GM12874 (cell line): ENCODE data around the gene CATSPERB.

ENCODE experiments used
- TF ChIP-seq, protein P1 (sequence below): IDR thresholded peaks from 2 replicates; pipeline ENCODE4 v1.5.1; 2011; ENCODE audit warnings: low read depth, mild to moderate bottlenecking, control low read depth, low read length, moderate library complexity; ENCODE audit not compliant: insufficient read depth

CATSPERB gene, protein sequence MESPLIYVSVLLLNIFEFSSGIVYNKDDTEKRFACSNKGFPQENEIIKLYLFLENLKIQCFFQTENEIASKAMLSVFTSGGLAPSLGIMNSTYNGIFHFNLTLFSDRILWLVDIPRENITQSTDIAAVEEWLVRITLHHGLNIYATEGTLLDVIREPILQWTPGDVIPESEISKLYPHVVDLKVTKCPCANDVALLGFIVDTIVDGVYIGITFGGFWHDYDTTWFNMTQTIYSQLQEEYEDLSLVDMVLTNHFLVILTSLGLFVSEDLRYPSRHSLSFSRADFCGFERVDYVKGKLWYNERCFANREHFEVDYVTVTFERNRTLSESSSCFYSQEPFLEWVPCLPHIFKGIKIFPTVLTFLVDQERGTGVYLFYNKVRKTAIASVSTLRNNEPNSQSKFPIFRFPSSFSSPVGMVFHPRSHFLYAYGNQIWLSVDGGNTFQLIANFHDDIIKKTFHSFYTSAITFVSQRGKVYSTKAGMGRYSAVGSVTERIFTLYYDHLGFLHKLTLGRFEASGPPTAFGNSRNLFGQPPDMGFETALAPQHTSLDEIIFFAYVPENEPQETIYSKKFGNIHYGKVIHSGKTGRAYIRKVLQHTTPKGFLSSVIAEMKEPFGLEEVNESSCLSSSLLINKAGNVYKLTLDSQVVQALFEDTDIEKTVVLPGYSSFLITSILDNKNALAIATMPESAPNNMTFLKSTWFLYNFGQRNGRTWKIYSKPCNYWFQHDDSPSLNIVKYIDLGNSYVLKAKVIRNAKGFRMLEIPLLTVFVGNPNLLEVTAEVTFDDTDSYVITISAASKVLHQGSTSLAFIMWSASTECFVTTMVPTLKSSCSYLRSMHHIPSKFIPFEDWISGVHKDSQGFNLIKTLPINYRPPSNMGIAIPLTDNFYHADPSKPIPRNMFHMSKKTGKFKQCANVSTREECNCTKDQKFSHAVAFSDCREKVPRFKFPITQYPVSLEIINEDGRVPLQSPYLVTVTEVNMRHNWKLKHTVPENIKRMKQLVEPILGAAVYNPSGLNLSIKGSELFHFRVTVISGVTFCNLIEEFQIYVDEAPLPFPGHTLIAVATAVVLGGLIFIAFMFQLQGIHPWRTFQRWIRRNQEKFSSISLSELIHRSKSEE

DNA sequence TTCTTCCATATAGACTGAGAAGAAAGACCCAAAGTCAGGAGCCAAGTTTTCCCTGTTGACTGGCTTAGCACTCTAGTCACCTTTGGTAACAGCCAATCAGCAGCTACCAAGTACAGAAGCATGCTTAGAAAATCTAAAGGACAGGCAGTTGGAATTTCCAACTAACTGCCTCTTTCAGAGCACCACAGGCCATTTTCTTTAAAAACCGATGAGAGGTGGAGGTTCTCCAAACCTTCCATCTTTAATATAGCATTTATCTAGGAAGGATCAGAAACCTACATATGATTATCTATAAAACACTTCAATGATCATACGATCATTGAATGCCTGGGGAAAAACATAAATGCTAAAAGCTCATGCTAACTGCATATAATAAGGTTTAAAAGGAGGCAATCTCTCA is at the start of gene CATSPERB:
Gene CATSPERB (minus strand): TSS at position 101 of the 400 bp plus-strand sequence. CDS start 2,607 bp downstream, outside the sequence.
- TF ChIP-seq, protein P1, sequence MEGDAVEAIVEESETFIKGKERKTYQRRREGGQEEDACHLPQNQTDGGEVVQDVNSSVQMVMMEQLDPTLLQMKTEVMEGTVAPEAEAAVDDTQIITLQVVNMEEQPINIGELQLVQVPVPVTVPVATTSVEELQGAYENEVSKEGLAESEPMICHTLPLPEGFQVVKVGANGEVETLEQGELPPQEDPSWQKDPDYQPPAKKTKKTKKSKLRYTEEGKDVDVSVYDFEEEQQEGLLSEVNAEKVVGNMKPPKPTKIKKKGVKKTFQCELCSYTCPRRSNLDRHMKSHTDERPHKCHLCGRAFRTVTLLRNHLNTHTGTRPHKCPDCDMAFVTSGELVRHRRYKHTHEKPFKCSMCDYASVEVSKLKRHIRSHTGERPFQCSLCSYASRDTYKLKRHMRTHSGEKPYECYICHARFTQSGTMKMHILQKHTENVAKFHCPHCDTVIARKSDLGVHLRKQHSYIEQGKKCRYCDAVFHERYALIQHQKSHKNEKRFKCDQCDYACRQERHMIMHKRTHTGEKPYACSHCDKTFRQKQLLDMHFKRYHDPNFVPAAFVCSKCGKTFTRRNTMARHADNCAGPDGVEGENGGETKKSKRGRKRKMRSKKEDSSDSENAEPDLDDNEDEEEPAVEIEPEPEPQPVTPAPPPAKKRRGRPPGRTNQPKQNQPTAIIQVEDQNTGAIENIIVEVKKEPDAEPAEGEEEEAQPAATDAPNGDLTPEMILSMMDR = no peak

DNA sequence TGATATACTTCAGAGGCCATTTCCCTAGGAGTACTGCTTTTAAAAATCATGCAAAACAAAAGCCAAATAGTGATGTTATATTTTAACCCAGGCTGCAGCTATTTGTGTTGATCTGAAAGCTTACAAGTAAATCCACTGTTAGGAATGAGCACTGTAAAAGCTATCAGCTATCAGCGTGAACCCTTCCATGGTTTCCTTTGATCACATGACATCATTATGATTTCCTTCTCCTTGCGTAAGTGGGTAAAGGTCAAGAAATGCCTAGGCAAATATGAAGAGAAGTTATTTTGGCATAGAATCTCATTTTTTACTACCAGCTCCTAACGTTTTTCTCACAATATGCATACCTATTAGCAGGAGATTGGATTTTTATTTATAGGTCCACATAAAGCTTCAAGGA is 48.6 kb upstream of the CATSPERB start:
- TF ChIP-seq, protein P1 = no peak

DNA sequence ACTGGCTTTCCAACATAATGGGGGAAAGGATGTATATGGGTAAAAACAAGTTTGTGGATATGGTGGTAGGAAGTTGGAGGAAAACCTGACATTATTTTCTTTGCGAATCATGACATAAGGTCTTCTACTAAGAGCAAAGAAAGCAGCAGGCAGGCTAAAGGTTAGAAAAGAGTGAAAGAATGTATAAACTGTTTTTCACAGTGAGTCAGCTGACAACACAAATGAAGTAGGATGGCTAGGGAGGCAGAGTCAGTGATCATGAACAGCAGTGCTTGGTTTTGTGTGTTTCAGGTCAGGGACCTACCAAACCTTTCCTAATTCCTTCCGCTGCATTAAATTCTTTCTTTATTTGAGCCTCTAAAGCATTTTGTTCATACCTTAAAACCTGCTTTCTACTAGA is 46.3 kb upstream of the CATSPERB start:
- TF ChIP-seq, protein P1 = no peak

DNA sequence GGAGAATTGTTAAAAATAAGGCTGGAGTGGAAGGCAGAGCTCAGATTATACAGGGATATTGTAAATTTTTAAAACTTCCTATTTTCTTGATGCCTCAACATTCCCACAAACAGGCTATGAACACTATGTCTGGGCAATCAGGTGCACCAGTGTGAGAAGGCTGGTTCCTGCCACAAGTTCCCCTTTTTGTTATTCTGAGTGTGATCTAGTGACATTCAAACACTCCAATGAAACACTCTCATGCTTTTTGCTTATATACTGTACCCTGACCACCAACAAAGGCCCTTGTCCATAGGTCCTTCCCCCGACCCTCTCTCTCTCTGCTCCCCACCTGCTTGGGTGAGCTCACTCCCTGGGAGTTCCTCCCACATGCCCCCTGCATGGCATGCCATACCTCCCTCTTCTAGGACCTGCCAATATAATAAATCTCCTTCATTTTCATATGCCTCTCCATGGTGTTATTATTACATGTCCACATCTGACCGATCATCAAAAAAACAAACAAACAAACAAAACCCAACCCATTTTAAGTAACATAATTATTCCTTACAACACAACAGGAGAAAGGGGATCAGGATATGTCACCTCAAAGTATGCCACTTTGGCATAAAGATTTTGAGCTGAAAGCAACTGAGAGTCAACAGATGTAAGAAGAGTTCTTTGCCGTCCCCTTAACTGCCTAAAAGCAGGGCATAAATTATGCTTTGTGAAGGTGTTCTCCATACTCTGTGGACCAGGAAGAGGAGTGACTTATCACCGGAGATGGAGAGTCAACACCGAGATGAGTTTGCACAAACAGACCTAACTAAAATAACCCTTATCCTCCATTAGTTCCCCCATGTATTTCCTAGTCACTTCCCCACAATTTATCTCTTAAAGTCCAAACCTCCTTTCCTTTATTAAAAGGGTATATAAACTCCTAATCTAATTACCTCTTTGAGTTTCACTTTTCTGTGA is 42.5 kb upstream of the CATSPERB start:
- TF ChIP-seq, protein P1 = no peak

DNA sequence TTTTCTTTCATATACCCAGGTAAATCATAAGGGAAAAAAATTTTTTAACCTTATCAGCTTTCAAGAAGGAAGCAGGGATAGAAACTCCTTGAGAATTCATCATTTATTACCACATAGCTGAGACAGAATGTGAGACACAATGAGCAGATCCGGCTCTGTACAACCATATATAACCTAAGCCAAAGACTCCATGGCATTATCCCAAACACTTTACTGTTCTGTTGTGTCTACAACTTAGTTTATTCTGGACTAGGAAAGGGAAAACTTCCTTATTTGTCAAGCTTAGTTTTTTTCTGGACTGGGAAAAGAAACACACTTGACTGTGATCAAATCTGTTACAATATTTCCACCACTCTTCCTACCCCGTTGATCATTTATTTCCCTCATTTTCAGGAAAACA is 38.3 kb upstream of the CATSPERB start:
- TF ChIP-seq, protein P1 = no peak

DNA sequence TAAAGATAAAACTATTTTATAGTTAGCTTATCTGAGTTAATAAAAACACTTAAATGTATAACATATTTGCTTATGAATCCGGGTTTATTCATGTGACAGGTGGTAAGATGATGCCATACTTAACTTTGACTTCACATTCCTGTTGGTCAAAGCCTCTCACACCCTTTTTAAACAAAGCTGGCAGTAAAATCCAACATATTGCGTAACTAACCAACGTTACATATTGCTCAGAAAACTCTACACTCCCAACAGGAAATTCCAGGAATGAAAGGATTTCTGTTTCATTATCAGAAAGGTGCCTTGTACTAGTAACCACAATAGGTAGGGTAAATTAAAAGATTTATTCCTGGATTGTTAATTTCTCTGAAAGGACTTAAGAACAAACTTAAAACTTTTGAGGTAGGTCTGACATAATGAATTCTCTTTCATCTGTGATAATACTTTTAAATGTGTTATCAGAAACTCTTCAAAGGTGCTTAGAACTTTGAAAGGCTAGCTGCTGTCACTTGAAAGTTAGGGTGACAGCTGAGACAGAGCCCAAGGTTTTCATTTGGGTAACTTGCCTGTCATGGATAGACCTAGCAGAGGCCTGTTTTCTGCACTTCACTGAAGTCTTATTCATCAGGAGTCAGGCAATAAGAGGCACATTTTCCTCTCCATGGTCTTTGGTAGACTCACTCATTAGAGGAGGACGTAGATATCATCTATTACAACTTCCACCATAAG is 23.8 kb upstream of the CATSPERB start:
- TF ChIP-seq, protein P1 = no peak
